ENCODE measurements around the gene CFAP251.

- TF ChIP-seq CTCF (conservative IDR thresholded peaks at IDR 0.05; ENCODE audit: low read depth, low read length) (no peak), EZH2 (IDR thresholded peaks at IDR 0.05; ENCODE audit: low read length, unreplicated experiment) (no peak), EZH2phosphoT487 (IDR thresholded peaks at IDR 0.05; ENCODE audit: borderline replicate concordance, low read length) (no peak)
These were observed 14.6 kb downstream of the CFAP251 start for GRCh38 chr12:121932914-121933521.
